ENCODE results near the gene FCER1G. TPM values are rescaled to one million over a fixed set of nuclear protein-coding genes. Genes with fewer than 3 reads are reported as not detected.

Gene FCER1G
- total and polyA plus RNA-seq, 7 donors, result 14.4 to 243 (median 77.7) TPM

DNA sequence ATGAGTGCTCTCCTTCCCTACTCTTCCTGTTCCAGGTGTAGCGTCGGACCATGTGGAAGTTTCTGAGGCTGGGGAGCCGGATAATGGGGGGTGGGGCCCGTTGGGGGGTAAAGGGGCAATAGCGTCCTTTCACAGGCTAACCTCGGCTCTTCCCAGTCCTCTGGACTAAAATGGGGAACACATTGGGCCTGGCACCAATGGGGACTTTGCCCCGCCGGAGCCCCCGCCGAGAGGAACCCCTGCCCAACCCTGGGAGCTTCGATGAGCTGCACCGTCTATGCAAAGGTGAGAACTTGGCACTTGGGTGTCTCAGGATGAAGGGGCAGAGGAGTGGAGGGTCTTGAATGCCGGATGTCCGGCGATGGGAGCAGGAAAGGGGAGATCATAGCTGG lies 11.2 kb downstream of the FCER1G start:
- peaks cover 0 to 31% (median 25%) of the 10 kb centered on the region in 4 donors for H3K4me1 ChIP-seq
- intact Hi-C loops (cut with DNase I), result loop anchor here (1.0 to 5.0 kb wide), 5 partner anchors 16 to 156 kb away; partner anchors contain the start of genes MPZ and NDUFS2
- peak overlapping the region; percentile 59 to 82 (median 78) for H3K4me3 ChIP-seq
- no peak for DNase-seq
- TF ChIP-seq POLR2A (IDR thresholded peaks at IDR 0.05), result no peak
- no peak for TF ChIP-seq POLR2AphosphoS5 (IDR thresholded peaks at IDR 0.05)
- TF ChIP-seq CTCF (IDR thresholded peaks at IDR 0.05), result no peak
- no peak for TF ChIP-seq EP300 (IDR thresholded peaks at IDR 0.05)
- H3K9me3 ChIP-seq, result no peaks in the 10 kb centered on the region
- peak overlapping the region; percentile 82 to 89 (median 85) for H3K27ac ChIP-seq
- 9 to 10% methylated on average over 15 of the region's 15 CpGs for WGBS, 2 donors
- H3K36me3 ChIP-seq, result peaks cover 7 to 34% (median 23%) of the 10 kb centered on the region in 4 donors
- H3K27me3 ChIP-seq, result no peaks in the 10 kb centered on the region

- intact Hi-C loops (cut with DNase I), result loop anchor here (1.0 to 5.0 kb wide), 5 partner anchors 16 to 156 kb away; partner anchors contain the start of genes MPZ and NDUFS2
- WGBS, 2 donors, result 62 to 70% methylated on average over 3 of the region's 3 CpGs
- peaks cover 7 to 34% (median 23%) of the 10 kb centered on the region in 4 donors for H3K36me3 ChIP-seq
- H3K27me3 ChIP-seq, result no peaks in the 10 kb centered on the region
- H3K27ac ChIP-seq, result peak overlapping the region; percentile 82 to 89 (median 85)
- H3K4me3 ChIP-seq, result peak overlapping the region; percentile 59 to 82 (median 78)
- no peaks in the 10 kb centered on the region for H3K9me3 ChIP-seq
- H3K4me1 ChIP-seq, result peaks cover 0 to 31% (median 25%) of the 10 kb centered on the region in 4 donors
- TF ChIP-seq EP300 (IDR thresholded peaks at IDR 0.05) (no peak), CTCF (IDR thresholded peaks at IDR 0.05) (no peak), POLR2A (IDR thresholded peaks at IDR 0.05) (no peak), POLR2AphosphoS5 (IDR thresholded peaks at IDR 0.05) (no peak)
- no peak for DNase-seq
Observed at GRCh38 chr1:161226759-161227158, 11.7 kb downstream of the FCER1G start.

DNA sequence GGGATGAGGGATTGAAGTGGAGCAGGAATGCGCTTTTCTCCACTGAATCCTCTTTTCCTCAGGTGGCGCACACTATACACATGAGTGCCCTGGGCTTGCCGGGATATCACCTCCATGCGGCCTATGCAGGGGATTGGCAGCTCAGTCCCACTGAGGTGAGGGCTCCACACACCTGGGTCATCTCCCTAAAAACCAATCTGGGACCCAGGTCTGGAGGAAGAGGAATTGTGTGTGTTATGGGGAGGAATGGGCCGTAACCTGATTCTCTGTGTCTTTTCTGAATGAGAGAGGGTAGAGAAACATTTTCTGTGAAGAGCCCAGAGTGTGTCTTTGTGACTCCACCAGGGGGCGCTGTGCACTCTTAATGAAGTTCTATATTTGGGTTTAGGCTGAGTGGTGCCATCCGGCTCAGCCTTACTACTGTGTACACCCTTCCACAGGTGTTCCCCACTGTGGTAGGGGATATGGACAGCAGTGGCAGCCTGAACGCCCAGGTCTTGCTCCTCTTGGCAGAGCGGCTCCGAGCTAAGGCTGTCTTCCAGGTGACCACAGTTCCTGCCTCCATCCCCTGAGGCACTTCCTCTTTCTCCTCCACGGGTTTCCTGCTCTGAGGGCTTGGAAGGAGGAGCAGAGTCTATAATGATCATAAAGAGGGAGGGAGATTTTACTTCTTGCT lies 12.2 kb downstream of the FCER1G start:
- 37 to 42% methylated on average over 11 of the region's 11 CpGs for WGBS, 2 donors
- TF ChIP-seq CTCF (IDR thresholded peaks at IDR 0.05) (peak; percentile 78 to 94 (median 88)), EP300 (IDR thresholded peaks at IDR 0.05) (no peak)
- Histone ChIP-seq H3K4me3 (peak overlapping the region in 3 of 4 donors; percentile 75 to 82 (median 80)), H3K36me3 (peaks cover 7 to 34% (median 23%) of the 10 kb centered on the region in 4 donors), H3K27ac (peak overlapping the region; percentile 82 to 89 (median 85)), H3K4me1 (peaks cover 0 to 31% (median 25%) of the 10 kb centered on the region in 4 donors), H3K9me3 (no peaks in the 10 kb centered on the region), H3K27me3 (no peaks in the 10 kb centered on the region)
- intact Hi-C loops (cut with DNase I), result loop anchor here (2.0 to 5.0 kb wide), 4 partner anchors 17 to 155 kb away; partner anchors contain the start of gene MPZ
- peak; percentile 93 for DNase-seq

GRCh38 chr1:161228032-161228431 lies 12.9 kb downstream of the FCER1G start:
- Histone ChIP-seq H3K27me3 (no peaks in the 10 kb centered on the region), H3K36me3 (peaks cover 7 to 34% (median 23%) of the 10 kb centered on the region in 4 donors), H3K9me3 (no peaks in the 10 kb centered on the region), H3K4me3 (peak overlapping the region in 1 of 4 donors; percentile 82), H3K27ac (peak overlapping the region; percentile 82 to 89 (median 85)), H3K4me1 (peaks cover 0 to 31% (median 25%) of the 10 kb centered on the region in 4 donors)
- intact Hi-C loops (cut with DNase I), result loop anchor here (5.0 kb wide), 1 partner anchor 79 kb away; the partner anchor contains the start of gene MPZ
- 84 to 96% methylated on average over 7 of the region's 7 CpGs for WGBS, 2 donors
- TF ChIP-seq POLR2AphosphoS5 (IDR thresholded peaks at IDR 0.05) (no peak), EP300 (IDR thresholded peaks at IDR 0.05) (no peak), POLR2A (IDR thresholded peaks at IDR 0.05) (no peak), CTCF (IDR thresholded peaks at IDR 0.05) (no peak)
- DNase-seq, result no peak

Data from sigmoid colon (tissue), 7 donors.